Mesothelial cell of epicardium (in vitro differentiated cells): ENCODE results near the gene SLC13A5. TPM values are rescaled to one million over a fixed set of nuclear protein-coding genes. Genes with fewer than 3 reads are reported as not detected.

Experiments
- DNase-seq, 2 experiments: peaks; one replicate each; pipeline ENCODE4 v3.0.0; 2021; ENCODE audit warnings: low spot score in 2 of 2; ENCODE audit not compliant: unreplicated experiment in 2 of 2
- H3K27ac Mint-ChIP-seq: 2 replicates; pipeline ENCODE4 v1.8.0; 2021; ENCODE audit warnings: mixed read lengths
- H3K27me3 Mint-ChIP-seq: 2 replicates; pipeline ENCODE4 v1.8.0; 2021; ENCODE audit warnings: low read depth, mixed read lengths
- H3K36me3 Mint-ChIP-seq: 2 replicates; pipeline ENCODE4 v1.8.0; 2021; ENCODE audit warnings: mixed read lengths
- H3K4me1 Mint-ChIP-seq: 2 replicates; pipeline ENCODE4 v1.8.0; 2021; ENCODE audit warnings: mixed read lengths
- H3K4me3 Mint-ChIP-seq: 2 replicates; pipeline ENCODE4 v1.8.0; 2021; ENCODE audit warnings: mild to moderate bottlenecking, moderate library complexity, mixed read lengths
- H3K9me3 Mint-ChIP-seq: 2 replicates; pipeline ENCODE4 v1.8.0; 2021; ENCODE audit warnings: mixed read lengths
- CTCF ChIP-seq: fragments of 200-600 bp; sonication (generic); IDR thresholded peaks from one replicate; pipeline ENCODE4 v1.5.0; 2021; ENCODE audit warnings: antibody characterized with exemption; ENCODE audit not compliant: unreplicated experiment
- total RNA-seq: library from RNA; stranded (reverse); gene quantifications from 3 replicates; pipeline ENCODE4 v1.2.1, GENCODE V29; 2021

SLC13A5 gene
- total RNA-seq, 1 donor from 2014 or later, result 0.18 TPM

GRCh38 chr17:6675201-6675825 lies 37.9 kb downstream of the SLC13A5 start:
- Mint-ChIP-seq H3K4me1 (no peaks in the 10 kb centered on the region), H3K4me3 (no peak overlapping the region), H3K27me3 (peaks cover 25% of the 10 kb centered on the region), H3K36me3 (no peaks in the 10 kb centered on the region), H3K9me3 (no peaks in the 10 kb centered on the region), H3K27ac (no peak overlapping the region)
- TF ChIP-seq CTCF, result no peak
- DNase-seq, result no peak

- peaks cover 22% of the 10 kb centered on the region for H3K27me3 Mint-ChIP-seq
Measured at GRCh38 chr17:6674586-6674985, 38.6 kb downstream of the SLC13A5 start.

GRCh38 chr17:6671431-6671830 lies 41.7 kb downstream of the SLC13A5 start:
- no peaks in the 10 kb centered on the region for H3K9me3 Mint-ChIP-seq
- TF ChIP-seq CTCF, result no peak
- no peak for DNase-seq
- H3K36me3 Mint-ChIP-seq, result no peaks in the 10 kb centered on the region
- H3K27ac Mint-ChIP-seq, result no peak overlapping the region
- H3K4me1 Mint-ChIP-seq, result no peaks in the 10 kb centered on the region
- no peak overlapping the region for H3K4me3 Mint-ChIP-seq
- peaks cover 26% of the 10 kb centered on the region for H3K27me3 Mint-ChIP-seq

More at GRCh38 chr17:6674586-6674985, 38.6 kb downstream of the SLC13A5 start:
- DNase-seq, result no peak
- no peak overlapping the region for H3K4me3 Mint-ChIP-seq
- H3K9me3 Mint-ChIP-seq, result no peaks in the 10 kb centered on the region
- TF ChIP-seq CTCF, result no peak
- no peak overlapping the region for H3K27ac Mint-ChIP-seq
- no peaks in the 10 kb centered on the region for H3K4me1 Mint-ChIP-seq
- no peaks in the 10 kb centered on the region for H3K36me3 Mint-ChIP-seq

- no peak for DNase-seq
Measured at GRCh38 chr17:6670999-6671398, 42.2 kb downstream of the SLC13A5 start.

GRCh38 chr17:6670571-6670970 lies 42.6 kb downstream of the SLC13A5 start:
- peaks cover 30% of the 10 kb centered on the region for H3K27me3 Mint-ChIP-seq
- no peak for DNase-seq
- H3K4me1 Mint-ChIP-seq, result no peaks in the 10 kb centered on the region
- no peak for TF ChIP-seq CTCF
- no peak overlapping the region for H3K4me3 Mint-ChIP-seq
- no peaks in the 10 kb centered on the region for H3K9me3 Mint-ChIP-seq
- H3K27ac Mint-ChIP-seq, result no peak overlapping the region
- H3K36me3 Mint-ChIP-seq, result no peaks in the 10 kb centered on the region

More at GRCh38 chr17:6670999-6671398, 42.2 kb downstream of the SLC13A5 start:
- no peak for TF ChIP-seq CTCF
- Mint-ChIP-seq H3K36me3 (no peaks in the 10 kb centered on the region), H3K9me3 (no peaks in the 10 kb centered on the region), H3K27me3 (peaks cover 28% of the 10 kb centered on the region), H3K27ac (no peak overlapping the region), H3K4me1 (no peaks in the 10 kb centered on the region), H3K4me3 (no peak overlapping the region)
